Keratinocyte (primary cell): ENCODE results near the gene ELL. TPM values are rescaled to one million over a fixed set of nuclear protein-coding genes. Genes with fewer than 3 reads are reported as not detected.

Experiments
- DNase-seq: peaks from one replicate; pipeline ENCODE4 v3.0.0-alpha.2; 2011; ENCODE audit warnings: low read depth, missing footprints, low spot score
- FAIRE-seq: peaks from 2 replicates; lab custom pipeline; 2011; peaks lifted over from hg19 to GRCh38; lab: Jason Lieb, UNC
- H2AFZ ChIP-seq: 2 replicates; pipeline ENCODE4 v1.6.0; 2012; ENCODE audit warnings: low read length, control low read depth, inconsistent platforms; ENCODE audit not compliant: control insufficient read depth
- H3K27ac ChIP-seq: 2 replicates; pipeline ENCODE4 v1.5.1; 2011; ENCODE audit warnings: low read length; ENCODE audit not compliant: control insufficient read depth, insufficient read depth
- H3K27me3 ChIP-seq: 3 replicates; pipeline ENCODE4 v1.6.0; 2011; ENCODE audit warnings: low read length; ENCODE audit not compliant: control insufficient read depth, insufficient read depth; ENCODE audit errors: extremely low read depth
- H3K36me3 ChIP-seq, 2 experiments: 2 replicates in 1 of 2; 3 replicates in 1 of 2; pipeline ENCODE4 v1.5.1; 2011; ENCODE audit warnings: low read length in 2 of 2, mild to moderate bottlenecking in 1 of 2; ENCODE audit not compliant: control insufficient read depth in 2 of 2, insufficient read depth in 2 of 2; ENCODE audit errors: extremely low read depth in 1 of 2
- H3K4me1 ChIP-seq: 3 replicates; pipeline ENCODE4 v1.5.1; 2011; ENCODE audit warnings: low read length; ENCODE audit not compliant: control insufficient read depth, insufficient read depth; ENCODE audit errors: extremely low read depth
- H3K4me2 ChIP-seq: 3 replicates; pipeline ENCODE4 v1.6.0; 2011; ENCODE audit warnings: low read depth, low read length; ENCODE audit not compliant: control insufficient read depth, insufficient read depth; ENCODE audit errors: extremely low read depth
- H3K4me3 ChIP-seq, 3 experiments: fragments of 200-600 bp in 1 of 3; sonication (generic) in 1 of 3; 2 replicates in 2 of 3; 3 replicates in 1 of 3; pipeline ENCODE4 v1.5.1; 2011 to 2016; ENCODE audit warnings: low read length in 3 of 3, mild to moderate bottlenecking in 3 of 3, control low read depth in 2 of 3, inconsistent platforms in 1 of 3, low read depth in 1 of 3, mixed read lengths in 1 of 3, mixed run types in 1 of 3, moderate library complexity in 1 of 3; ENCODE audit not compliant: control insufficient read depth in 2 of 3, insufficient read depth in 2 of 3; ENCODE audit errors: extremely low read depth in 1 of 3
- H3K79me2 ChIP-seq: 2 replicates; pipeline ENCODE4 v1.6.0; 2012; ENCODE audit warnings: low read length; ENCODE audit not compliant: control insufficient read depth, insufficient read depth
- H3K9ac ChIP-seq: 3 replicates; pipeline ENCODE4 v1.6.0; 2011; ENCODE audit warnings: low read length; ENCODE audit not compliant: control insufficient read depth, insufficient read depth; ENCODE audit errors: extremely low read depth
- H3K9me1 ChIP-seq: 3 replicates; pipeline ENCODE4 v1.6.0; 2011; ENCODE audit warnings: low read length; ENCODE audit not compliant: control insufficient read depth, insufficient read depth; ENCODE audit errors: extremely low read depth
- H3K9me3 ChIP-seq: 2 replicates; pipeline ENCODE4 v1.5.1; 2012; ENCODE audit warnings: low read depth, low read length; ENCODE audit not compliant: control insufficient read depth
- H4K20me1 ChIP-seq: 3 replicates; pipeline ENCODE4 v1.6.0; 2011; ENCODE audit warnings: low read length; ENCODE audit not compliant: control insufficient read depth, insufficient read depth; ENCODE audit errors: extremely low read depth
- EZH2 ChIP-seq: IDR thresholded peaks from one replicate; pipeline ENCODE4 v1.6.1; 2012; ENCODE audit warnings: inconsistent platforms, mild to moderate bottlenecking, low read length, moderate library complexity
- dilution Hi-C: fragments of 300-500 bp; cut with MboI; formaldehyde crosslinking; loops from one replicate; pipeline ENCODE4 v1.7.0; 2020; ENCODE audit warnings: low sequenced_read_pairs; ENCODE audit not compliant: extremely low pct_ligation_motif_present
- polyA plus RNA-seq, 5 experiments: library from polyadenylated mRNA; depleted of rRNA in 3 of 5; stranded (reverse) in 3 of 5; stranded (forward) in 1 of 5; unstranded in 1 of 5; fragments of >200 nt; gene quantifications; 1 replicate in 1 of 5; 2 replicates in 3 of 5; 3 replicates in 1 of 5; pipeline versions ENCODE4 v1.2.1 to v1.2.3, GENCODE V29; 2011 to 2012; ENCODE audit warnings: missing spikeins in 2 of 5, low read depth in 1 of 5, low replicate concordance in 1 of 5
- TF ChIP-seq, protein P1 (sequence below), 3 experiments: IDR thresholded peaks in 1 of 3; conservative IDR thresholded peaks in 1 of 3; optimal IDR thresholded peaks in 1 of 3; 2 replicates in 2 of 3; 3 replicates in 1 of 3; pipeline versions ENCODE3 to v1.5.1; 2011; ENCODE audit warnings: low read length in 3 of 3, mild to moderate bottlenecking in 3 of 3, moderate library complexity in 2 of 3, control low read depth in 1 of 3, inconsistent platforms in 1 of 3; ENCODE audit not compliant: insufficient read depth in 2 of 3; ENCODE audit errors: extremely low read depth in 1 of 3

The ELL gene
- polyA plus RNA-seq, 1 donor (not counting 4 experiments of a cell fraction or from before 2014, with no cell fraction given) = 4.4 TPM

DNA sequence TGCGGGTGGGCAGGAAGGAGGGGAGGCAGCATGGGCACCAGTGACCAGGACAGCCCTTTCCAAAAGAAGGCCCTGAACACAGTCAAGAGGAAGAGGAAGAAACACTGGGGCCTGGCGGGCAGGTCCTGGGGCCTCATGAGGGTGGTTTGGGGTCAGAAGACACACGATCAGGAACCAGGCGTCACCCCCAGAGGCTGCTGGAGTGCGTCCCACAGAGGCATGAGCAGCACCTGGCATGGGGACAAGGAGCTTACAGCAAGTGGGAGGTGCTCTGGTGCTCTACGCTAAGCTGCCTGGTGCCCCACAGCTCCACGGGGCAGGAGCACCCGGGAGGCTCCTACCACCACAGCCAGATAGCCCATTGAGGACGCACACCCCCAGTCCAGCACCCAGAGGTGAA, 20.0 kb downstream of the ELL start:
- Histone ChIP-seq H3K9me3 (no peaks in the 10 kb centered on the region), H3K36me3 (peaks cover 0 to 7% of the 10 kb centered on the region in 2 experiments), H4K20me1 (peaks cover 57% of the 10 kb centered on the region), H3K4me2 (no peak overlapping the region), H3K79me2 (peaks cover 93% of the 10 kb centered on the region), H3K9me1 (peaks cover 14% of the 10 kb centered on the region), H3K9ac (no peak overlapping the region), H3K4me1 (peaks cover 40% of the 10 kb centered on the region), H3K27ac (no peak overlapping the region), H2AFZ (no peak overlapping the region), H3K27me3 (no peaks in the 10 kb centered on the region), H3K4me3 (no peak overlapping the region)
- dilution Hi-C loops = no loop called here
- DNase-seq (no peak), FAIRE-seq (no peak)
- TF ChIP-seq EZH2 = no peak

DNA sequence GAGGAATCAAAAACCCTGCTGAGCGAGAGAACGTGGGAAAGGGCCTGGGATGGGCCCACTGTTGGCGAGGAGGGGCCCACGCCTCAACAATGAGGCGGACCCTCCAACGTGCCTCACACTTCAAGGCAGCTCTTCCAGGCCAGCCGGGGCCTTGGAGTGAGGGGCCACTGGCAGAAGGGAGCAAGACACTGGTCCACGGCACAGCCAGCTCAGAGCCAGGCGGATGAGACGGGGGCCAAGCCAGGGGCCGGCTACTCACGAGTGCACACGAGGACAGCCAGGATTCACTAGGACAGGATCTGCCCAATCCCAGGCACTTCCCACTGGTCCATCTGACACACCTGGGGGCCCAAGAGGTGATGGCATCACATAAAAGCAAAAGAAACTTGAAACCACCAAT, 20.5 kb downstream of the ELL start:
- Histone ChIP-seq H3K36me3 (peaks cover 0 to 5% of the 10 kb centered on the region in 2 experiments), H3K9me3 (no peaks in the 10 kb centered on the region), H3K9ac (no peak overlapping the region), H3K79me2 (peaks cover 88% of the 10 kb centered on the region), H3K9me1 (peaks cover 11% of the 10 kb centered on the region), H4K20me1 (peaks cover 54% of the 10 kb centered on the region), H3K4me2 (no peak overlapping the region), H3K4me3 (no peak overlapping the region), H2AFZ (no peak overlapping the region), H3K4me1 (peaks cover 40% of the 10 kb centered on the region), H3K27ac (no peak overlapping the region), H3K27me3 (no peaks in the 10 kb centered on the region)
- FAIRE-seq = no peak
- dilution Hi-C loops = no loop called here
- no peak for DNase-seq
- TF ChIP-seq, protein P1, sequence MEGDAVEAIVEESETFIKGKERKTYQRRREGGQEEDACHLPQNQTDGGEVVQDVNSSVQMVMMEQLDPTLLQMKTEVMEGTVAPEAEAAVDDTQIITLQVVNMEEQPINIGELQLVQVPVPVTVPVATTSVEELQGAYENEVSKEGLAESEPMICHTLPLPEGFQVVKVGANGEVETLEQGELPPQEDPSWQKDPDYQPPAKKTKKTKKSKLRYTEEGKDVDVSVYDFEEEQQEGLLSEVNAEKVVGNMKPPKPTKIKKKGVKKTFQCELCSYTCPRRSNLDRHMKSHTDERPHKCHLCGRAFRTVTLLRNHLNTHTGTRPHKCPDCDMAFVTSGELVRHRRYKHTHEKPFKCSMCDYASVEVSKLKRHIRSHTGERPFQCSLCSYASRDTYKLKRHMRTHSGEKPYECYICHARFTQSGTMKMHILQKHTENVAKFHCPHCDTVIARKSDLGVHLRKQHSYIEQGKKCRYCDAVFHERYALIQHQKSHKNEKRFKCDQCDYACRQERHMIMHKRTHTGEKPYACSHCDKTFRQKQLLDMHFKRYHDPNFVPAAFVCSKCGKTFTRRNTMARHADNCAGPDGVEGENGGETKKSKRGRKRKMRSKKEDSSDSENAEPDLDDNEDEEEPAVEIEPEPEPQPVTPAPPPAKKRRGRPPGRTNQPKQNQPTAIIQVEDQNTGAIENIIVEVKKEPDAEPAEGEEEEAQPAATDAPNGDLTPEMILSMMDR (optimal IDR thresholded peaks at IDR 0.05 in 1 of 3, IDR thresholded peaks at IDR 0.05 in 1 of 3, conservative IDR thresholded peaks at IDR 0.05 in 1 of 3; ENCODE audit: extremely low read depth in 1 of 3, insufficient read depth in 2 of 3, low read length in 3 of 3) = no peak
- no peak for TF ChIP-seq EZH2

DNA sequence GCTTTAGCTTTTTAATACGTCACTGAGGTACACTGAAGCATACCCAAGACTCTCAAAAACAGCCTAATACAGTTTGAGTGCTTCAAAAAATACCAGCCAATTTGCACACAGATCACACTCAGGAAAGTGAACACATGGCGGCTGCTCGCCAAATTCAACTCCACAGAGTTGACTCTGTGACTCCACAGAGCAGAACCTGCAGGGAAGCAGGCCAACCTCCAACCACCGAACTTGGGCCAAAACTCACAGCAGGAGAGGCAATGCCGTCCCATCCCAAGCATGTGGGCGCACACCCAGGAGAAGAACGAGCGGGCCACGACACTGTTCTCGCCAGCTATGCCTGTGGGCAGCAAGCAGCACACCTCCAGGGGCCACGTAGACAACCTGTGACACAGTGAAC, 21.1 kb downstream of the ELL start:
- Histone ChIP-seq H3K9me3 (no peaks in the 10 kb centered on the region), H3K36me3 (peaks cover 0 to 5% of the 10 kb centered on the region in 2 experiments), H3K9me1 (peaks cover 7% of the 10 kb centered on the region), H3K27ac (no peak overlapping the region), H2AFZ (no peak overlapping the region), H3K9ac (no peak overlapping the region), H4K20me1 (peaks cover 54% of the 10 kb centered on the region), H3K79me2 (peaks cover 85% of the 10 kb centered on the region), H3K4me1 (peaks cover 40% of the 10 kb centered on the region), H3K27me3 (no peaks in the 10 kb centered on the region), H3K4me3 (no peak overlapping the region), H3K4me2 (no peak overlapping the region)
- DNase-seq (no peak), FAIRE-seq (no peak)
- dilution Hi-C loops = no loop called here
- TF ChIP-seq, protein P1 (optimal IDR thresholded peaks at IDR 0.05 in 1 of 3, IDR thresholded peaks at IDR 0.05 in 1 of 3, conservative IDR thresholded peaks at IDR 0.05 in 1 of 3; ENCODE audit: extremely low read depth in 1 of 3, insufficient read depth in 2 of 3, low read length in 3 of 3) = no peak
- no peak for TF ChIP-seq EZH2
